Activated B cell treated with CpG ODN at 0.5 μM for 24 hours (primary cell): Measurements from ENCODE around the gene KANSL2. TPM values are rescaled to one million over a fixed set of nuclear protein-coding genes. Genes with fewer than 3 reads are reported as not detected.

Source experiments
- ATAC-seq: fragments of 200-7000 bp; cut with Tn5 transposase; one replicate; pipeline ENCODE4 v1.10.0; 2021; ENCODE audit warnings: low read depth, mild to moderate bottlenecking, moderate library complexity
- CTCF ChIA-PET: fragments of 350-600 bp; sonication (Branson Sonifier 250); formaldehyde crosslinking; loops from one replicate; lab custom pipeline; 2021; ENCODE audit warnings: antibody characterized with exemption; lab: Charles Lee
- POLR2A ChIA-PET: fragments of 350-600 bp; sonication (Branson Sonifier 250); formaldehyde crosslinking; loops from one replicate; lab custom pipeline; 2021; ENCODE audit warnings: antibody characterized with exemption; lab: Charles Lee
- DNase-seq: peaks from one replicate; pipeline ENCODE4 v3.0.0; 2022
- H3K27ac Mint-ChIP-seq: one replicate; pipeline ENCODE4 v1.8.0; 2020; ENCODE audit warnings: mixed read lengths
- H3K27me3 Mint-ChIP-seq: one replicate; pipeline ENCODE4 v1.8.0; 2021; ENCODE audit warnings: mixed read lengths
- H3K36me3 Mint-ChIP-seq: one replicate; pipeline ENCODE4 v1.8.0; 2021; ENCODE audit warnings: low read depth, mixed read lengths
- H3K4me1 Mint-ChIP-seq: one replicate; pipeline ENCODE4 v1.8.0; 2021; ENCODE audit warnings: mixed read lengths
- H3K4me3 Mint-ChIP-seq: one replicate; pipeline ENCODE4 v1.8.0; 2020; ENCODE audit warnings: mild to moderate bottlenecking, mixed read lengths
- H3K9me3 Mint-ChIP-seq: one replicate; pipeline ENCODE4 v1.8.0; 2020; ENCODE audit warnings: mixed read lengths
- CTCF ChIP-seq: fragments of 200-600 bp; IDR thresholded peaks from one replicate; pipeline ENCODE4 v1.8.0; 2022; ENCODE audit warnings: antibody characterized with exemption, mild to moderate bottlenecking
- intact Hi-C: fragments of 100-400 bp; cut with micrococcal nuclease; formaldehyde crosslinking; loops from one replicate; pipeline ENCODE4 v1.15.1; 2024
- total RNA-seq: library from RNA; stranded (reverse); gene quantifications from 2 replicates; pipeline ENCODE4 v1.2.3, GENCODE V29; 2022

KANSL2 gene
- total RNA-seq, 1 donor from 2014 or later = 59.5 TPM

GRCh38 chr12:48690436-48690835, 8.4 kb upstream of the KANSL2 start:
- TF ChIP-seq CTCF = no peak
- no peaks in the 10 kb centered on the region for H3K9me3 Mint-ChIP-seq
- H3K4me3 Mint-ChIP-seq = no peak overlapping the region
- ChIA-PET CTCF (no interaction called here), POLR2A (no interaction called here)
- intact Hi-C loops = no loop called here
- no peak for ATAC-seq
- no peaks in the 10 kb centered on the region for H3K27me3 Mint-ChIP-seq
- H3K4me1 Mint-ChIP-seq = no peaks in the 10 kb centered on the region
- H3K36me3 Mint-ChIP-seq = peaks cover 63% of the 10 kb centered on the region
- no peak overlapping the region for H3K27ac Mint-ChIP-seq
- DNase-seq = no peak

- H3K27me3 Mint-ChIP-seq = no peaks in the 10 kb centered on the region
- H3K36me3 Mint-ChIP-seq = peaks cover 47% of the 10 kb centered on the region
- no peak for TF ChIP-seq CTCF
- ChIA-PET CTCF (no interaction called here), POLR2A (no interaction called here)
- H3K4me1 Mint-ChIP-seq = no peaks in the 10 kb centered on the region
- no peak overlapping the region for H3K27ac Mint-ChIP-seq
- no peak overlapping the region for H3K4me3 Mint-ChIP-seq
- DNase-seq (no peak), ATAC-seq (no peak)
- H3K9me3 Mint-ChIP-seq = no peaks in the 10 kb centered on the region
- intact Hi-C loops = no loop called here
These were observed 6.8 kb upstream of the KANSL2 start for GRCh38 chr12:48688836-48689235.

- intact Hi-C loops = no loop called here
- no peak for DNase-seq
- ChIA-PET CTCF (no interaction called here), POLR2A (no interaction called here)
- no peak for TF ChIP-seq CTCF
- peaks cover 2% of the 10 kb centered on the region for H3K4me1 Mint-ChIP-seq
- no peak overlapping the region for H3K4me3 Mint-ChIP-seq
- H3K9me3 Mint-ChIP-seq = no peaks in the 10 kb centered on the region
- H3K36me3 Mint-ChIP-seq = peaks cover 34% of the 10 kb centered on the region
- H3K27ac Mint-ChIP-seq = no peak overlapping the region
- no peaks in the 10 kb centered on the region for H3K27me3 Mint-ChIP-seq
- no peak for ATAC-seq
These were observed 5.6 kb upstream of the KANSL2 start for GRCh38 chr12:48687592-48687991.

- Mint-ChIP-seq H3K27me3 (no peaks in the 10 kb centered on the region), H3K4me3 (no peak overlapping the region), H3K4me1 (peaks cover 6% of the 10 kb centered on the region), H3K9me3 (no peaks in the 10 kb centered on the region), H3K27ac (no peak overlapping the region), H3K36me3 (peaks cover 35% of the 10 kb centered on the region)
- ATAC-seq (no peak), DNase-seq (no peak)
- intact Hi-C loops = no loop called here
- TF ChIP-seq CTCF = no peak
- CTCF ChIA-PET = interaction anchor here (0.7 kb wide), 1 partner anchor 724 kb away, joined by 3 read pairs; no protein-coding TSS in a partner anchor
- POLR2A ChIA-PET = no interaction called here
These were observed 4.7 kb upstream of the KANSL2 start for GRCh38 chr12:48686615-48687334.

- H3K4me3 Mint-ChIP-seq = no peak overlapping the region
- no peak overlapping the region for H3K27ac Mint-ChIP-seq
- CTCF ChIA-PET = no interaction called here
These were observed 4.1 kb upstream of the KANSL2 start for GRCh38 chr12:48686037-48686595.

More at GRCh38 chr12:48686037-48686595, 4.1 kb upstream of the KANSL2 start:
- POLR2A ChIA-PET = no interaction called here
- Mint-ChIP-seq H3K36me3 (peaks cover 34% of the 10 kb centered on the region), H3K9me3 (no peaks in the 10 kb centered on the region), H3K27me3 (no peaks in the 10 kb centered on the region), H3K4me1 (peaks cover 13% of the 10 kb centered on the region)
- no peak for DNase-seq
- intact Hi-C loops = no loop called here
- TF ChIP-seq CTCF = no peak
- ATAC-seq = no peak
